Sigmoid colon (tissue), 3 donors: Measurements from ENCODE around the gene RTN4RL2.

Experiments used
- POLR2A ChIP-seq, 2 donors: fragments of 450-650 bp; IDR thresholded peaks; one replicate each; pipeline ENCODE4 v1.6.1; 2016; ENCODE audit warnings: antibody characterized with exemption in 2 of 2, mild to moderate bottlenecking in 2 of 2, moderate library complexity in 2 of 2
- TF ChIP-seq, protein P1 (sequence below), 4 experiments: fragments of 450-650 bp in 3 of 4; fragments of 200-600 bp in 1 of 4; IDR thresholded peaks; one replicate each; pipeline ENCODE4 v1.5.1; 2016 to 2019; ENCODE audit warnings: antibody characterized with exemption in 4 of 4, mild to moderate bottlenecking in 3 of 4, moderate library complexity in 2 of 4

- no peak for TF ChIP-seq POLR2A (IDR thresholded peaks at IDR 0.05)
- TF ChIP-seq, protein P1, sequence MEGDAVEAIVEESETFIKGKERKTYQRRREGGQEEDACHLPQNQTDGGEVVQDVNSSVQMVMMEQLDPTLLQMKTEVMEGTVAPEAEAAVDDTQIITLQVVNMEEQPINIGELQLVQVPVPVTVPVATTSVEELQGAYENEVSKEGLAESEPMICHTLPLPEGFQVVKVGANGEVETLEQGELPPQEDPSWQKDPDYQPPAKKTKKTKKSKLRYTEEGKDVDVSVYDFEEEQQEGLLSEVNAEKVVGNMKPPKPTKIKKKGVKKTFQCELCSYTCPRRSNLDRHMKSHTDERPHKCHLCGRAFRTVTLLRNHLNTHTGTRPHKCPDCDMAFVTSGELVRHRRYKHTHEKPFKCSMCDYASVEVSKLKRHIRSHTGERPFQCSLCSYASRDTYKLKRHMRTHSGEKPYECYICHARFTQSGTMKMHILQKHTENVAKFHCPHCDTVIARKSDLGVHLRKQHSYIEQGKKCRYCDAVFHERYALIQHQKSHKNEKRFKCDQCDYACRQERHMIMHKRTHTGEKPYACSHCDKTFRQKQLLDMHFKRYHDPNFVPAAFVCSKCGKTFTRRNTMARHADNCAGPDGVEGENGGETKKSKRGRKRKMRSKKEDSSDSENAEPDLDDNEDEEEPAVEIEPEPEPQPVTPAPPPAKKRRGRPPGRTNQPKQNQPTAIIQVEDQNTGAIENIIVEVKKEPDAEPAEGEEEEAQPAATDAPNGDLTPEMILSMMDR (IDR thresholded peaks at IDR 0.05): no peak
Measured at GRCh38 chr11:57479021-57479663, 18.8 kb downstream of the RTN4RL2 start.
